ENCODE measurements around the gene TRIM33. TPM values are rescaled to one million over a fixed set of nuclear protein-coding genes. Genes with fewer than 3 reads are reported as not detected.

TRIM33 gene
- total RNA-seq, 4 donors from 2014 or later, result 35.0 to 100 (median 47.7) TPM

DNA sequence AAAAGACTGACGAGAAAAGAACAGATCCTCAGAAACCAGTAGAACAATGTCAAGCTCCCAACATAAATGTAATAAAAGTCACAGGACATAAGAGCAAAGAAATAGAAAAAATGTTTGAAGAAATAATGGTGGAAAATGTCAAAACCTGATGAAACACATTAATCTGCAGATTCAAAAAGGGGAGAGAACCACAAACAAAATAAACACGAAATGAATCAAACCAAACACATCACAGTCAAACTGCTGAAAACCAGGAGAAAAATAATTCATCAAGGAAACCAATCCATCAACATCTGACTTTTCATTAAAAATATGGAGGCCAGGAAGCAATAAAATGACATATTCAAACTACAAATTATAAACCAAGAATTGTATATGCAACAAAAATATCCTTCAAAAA is 31.9 kb downstream of the TRIM33 start:
- Histone ChIP-seq H3K4me1 (peaks cover 7% of the 10 kb centered on the region), H3K4me3 (no peak overlapping the region), H3K9me3 (no peaks in the 10 kb centered on the region), H3K27me3 (no peaks in the 10 kb centered on the region), H3K27ac (no peak overlapping the region), H3K36me3 (no peaks in the 10 kb centered on the region)
- TF ChIP-seq EP300 (IDR thresholded peaks at IDR 0.05), result no peak
- no peak for TF ChIP-seq POLR2AphosphoS5 (IDR thresholded peaks at IDR 0.05)
- TF ChIP-seq, protein P1, sequence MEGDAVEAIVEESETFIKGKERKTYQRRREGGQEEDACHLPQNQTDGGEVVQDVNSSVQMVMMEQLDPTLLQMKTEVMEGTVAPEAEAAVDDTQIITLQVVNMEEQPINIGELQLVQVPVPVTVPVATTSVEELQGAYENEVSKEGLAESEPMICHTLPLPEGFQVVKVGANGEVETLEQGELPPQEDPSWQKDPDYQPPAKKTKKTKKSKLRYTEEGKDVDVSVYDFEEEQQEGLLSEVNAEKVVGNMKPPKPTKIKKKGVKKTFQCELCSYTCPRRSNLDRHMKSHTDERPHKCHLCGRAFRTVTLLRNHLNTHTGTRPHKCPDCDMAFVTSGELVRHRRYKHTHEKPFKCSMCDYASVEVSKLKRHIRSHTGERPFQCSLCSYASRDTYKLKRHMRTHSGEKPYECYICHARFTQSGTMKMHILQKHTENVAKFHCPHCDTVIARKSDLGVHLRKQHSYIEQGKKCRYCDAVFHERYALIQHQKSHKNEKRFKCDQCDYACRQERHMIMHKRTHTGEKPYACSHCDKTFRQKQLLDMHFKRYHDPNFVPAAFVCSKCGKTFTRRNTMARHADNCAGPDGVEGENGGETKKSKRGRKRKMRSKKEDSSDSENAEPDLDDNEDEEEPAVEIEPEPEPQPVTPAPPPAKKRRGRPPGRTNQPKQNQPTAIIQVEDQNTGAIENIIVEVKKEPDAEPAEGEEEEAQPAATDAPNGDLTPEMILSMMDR (IDR thresholded peaks at IDR 0.05), result no peak
- no peak for TF ChIP-seq POLR2A (IDR thresholded peaks at IDR 0.05)
- WGBS, result 91% methylated on average over 2 of the region's 2 CpGs
- DNase-seq (ENCODE audit: low spot score in 2 of 2), result no peak

DNA sequence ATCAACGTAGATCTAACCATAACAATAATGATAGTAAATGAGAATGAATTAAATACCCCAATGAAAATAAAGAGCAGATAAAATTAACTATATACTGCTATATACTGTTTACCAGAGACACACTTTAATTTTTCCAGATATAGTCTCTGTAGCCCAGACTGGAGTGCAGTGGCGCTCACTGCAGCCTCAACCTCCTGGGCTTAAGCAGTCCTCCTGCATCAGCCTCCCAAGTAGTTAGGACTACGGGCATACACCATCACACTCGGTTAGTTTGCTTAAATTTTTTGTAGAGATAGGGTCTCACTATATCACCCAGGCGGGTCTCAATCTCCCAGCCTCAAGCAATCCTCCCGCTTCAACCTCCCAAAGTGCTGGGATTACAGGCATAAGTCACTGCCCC is 37.2 kb downstream of the TRIM33 start:
- H3K4me3 ChIP-seq, result no peak overlapping the region
- no peak overlapping the region for H3K27ac ChIP-seq

DNA sequence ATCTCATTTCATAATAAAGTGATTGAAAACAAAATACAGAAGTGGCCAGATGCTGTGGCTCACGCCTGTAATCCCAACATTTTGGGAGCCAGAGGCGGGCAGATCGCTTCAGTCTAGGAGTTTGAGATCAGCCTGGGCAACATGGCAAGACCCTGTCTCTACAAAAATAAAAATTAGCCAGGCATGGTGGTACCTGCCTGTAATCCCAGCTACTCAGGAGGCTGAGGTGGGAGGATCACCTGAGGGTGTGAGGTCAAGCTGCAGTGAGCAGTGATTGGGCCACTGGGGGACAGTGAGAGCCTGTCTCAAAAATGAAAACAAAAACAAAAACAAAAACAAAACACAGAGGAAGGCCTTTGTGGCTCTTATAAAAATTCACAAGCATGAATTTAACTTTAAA is 38.6 kb downstream of the TRIM33 start:
- Histone ChIP-seq H3K27me3 (no peaks in the 10 kb centered on the region), H3K4me3 (no peak overlapping the region), H3K4me1 (peaks cover 30% of the 10 kb centered on the region), H3K27ac (no peak overlapping the region), H3K9me3 (no peaks in the 10 kb centered on the region), H3K36me3 (peaks cover 4% of the 10 kb centered on the region)
- TF ChIP-seq EP300 (IDR thresholded peaks at IDR 0.05), result no peak
- TF ChIP-seq POLR2A (IDR thresholded peaks at IDR 0.05), result no peak
- TF ChIP-seq, protein P1 (IDR thresholded peaks at IDR 0.05), result no peak
- no peak for TF ChIP-seq POLR2AphosphoS5 (IDR thresholded peaks at IDR 0.05)
- no peak for DNase-seq (ENCODE audit: low spot score in 2 of 2)
- WGBS, result 91% methylated on average over 3 of the region's 3 CpGs

More for the DNA sequence above, 37.2 kb downstream of the TRIM33 start:
- no peaks in the 10 kb centered on the region for H3K27me3 ChIP-seq
- H3K36me3 ChIP-seq, result peaks cover 4% of the 10 kb centered on the region
- H3K4me1 ChIP-seq, result peaks cover 17% of the 10 kb centered on the region
- H3K9me3 ChIP-seq, result no peaks in the 10 kb centered on the region
- DNase-seq (ENCODE audit: low spot score in 2 of 2), result no peak
- TF ChIP-seq POLR2A (IDR thresholded peaks at IDR 0.05) (no peak), EP300 (IDR thresholded peaks at IDR 0.05) (no peak)
- TF ChIP-seq, protein P1 (IDR thresholded peaks at IDR 0.05), result no peak
- 95% methylated on average over 6 of the region's 6 CpGs for WGBS

DNA sequence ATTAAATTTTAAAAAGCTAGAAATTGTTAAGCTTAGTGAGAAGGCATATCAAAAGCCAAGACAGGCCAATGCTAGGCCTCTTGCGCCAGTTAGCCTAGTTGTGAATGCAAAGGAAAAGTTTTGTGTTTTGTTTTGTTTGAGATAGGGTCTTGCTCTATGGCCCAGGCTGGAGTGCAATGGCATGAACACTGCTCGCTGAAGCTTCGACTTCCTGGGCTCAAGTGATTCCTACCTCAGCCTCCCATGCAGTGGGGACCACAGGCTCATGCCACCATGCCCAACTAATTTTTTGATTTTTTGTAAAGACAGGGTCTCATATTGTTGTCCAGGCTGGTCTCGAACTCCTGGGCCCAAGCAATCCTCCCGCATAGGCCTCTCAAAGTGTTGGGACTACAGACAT is 40.3 kb downstream of the TRIM33 start:
- no peaks in the 10 kb centered on the region for H3K27me3 ChIP-seq
- TF ChIP-seq POLR2A (IDR thresholded peaks at IDR 0.05) (no peak), EP300 (IDR thresholded peaks at IDR 0.05) (no peak), POLR2AphosphoS5 (IDR thresholded peaks at IDR 0.05) (no peak)
- TF ChIP-seq, protein P1 (IDR thresholded peaks at IDR 0.05), result no peak
- H3K4me3 ChIP-seq, result no peak overlapping the region
- DNase-seq (ENCODE audit: low spot score in 2 of 2), result no peak
- WGBS, result 79% methylated on average over 5 of the region's 5 CpGs
- no peak overlapping the region for H3K27ac ChIP-seq
- peaks cover 4% of the 10 kb centered on the region for H3K36me3 ChIP-seq
- no peaks in the 10 kb centered on the region for H3K9me3 ChIP-seq
- peaks cover 32% of the 10 kb centered on the region for H3K4me1 ChIP-seq

DNA sequence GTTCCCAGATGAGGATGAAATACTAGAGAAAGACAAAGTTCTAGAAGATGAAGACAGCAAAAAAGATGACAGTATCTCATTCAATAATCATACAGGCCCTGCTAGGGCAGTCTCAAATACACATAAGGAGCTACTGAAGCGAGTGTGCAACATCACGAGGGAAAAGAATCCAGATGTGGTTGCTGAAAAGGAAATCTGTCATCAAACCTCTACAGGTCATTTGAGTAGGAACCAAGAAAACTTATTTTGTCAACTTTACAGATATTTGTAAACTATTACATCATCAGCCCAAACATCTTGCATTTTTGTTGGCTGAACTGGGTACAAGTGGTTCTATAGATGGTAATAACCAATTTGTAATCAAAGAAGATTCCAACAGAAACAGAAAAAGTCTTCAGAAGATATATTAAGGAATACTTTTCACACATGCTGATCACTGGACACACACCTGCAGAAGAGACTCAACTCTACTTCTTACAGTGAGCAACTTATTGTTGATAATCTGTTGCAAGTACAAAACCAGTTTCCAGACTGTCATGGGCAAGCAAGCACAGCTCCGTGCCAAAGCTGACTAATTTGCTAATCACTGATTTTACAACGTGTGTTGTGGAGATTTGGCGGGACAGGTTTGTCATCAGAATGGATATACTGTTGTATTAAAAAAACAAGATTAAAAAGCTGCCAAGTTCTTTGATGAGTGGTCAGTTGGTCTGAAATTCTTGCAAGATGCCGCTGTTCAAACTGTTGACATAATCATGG is 42.1 kb downstream of the TRIM33 start:
- DNase-seq (ENCODE audit: low spot score in 2 of 2), result no peak
- H3K36me3 ChIP-seq, result peaks cover 4% of the 10 kb centered on the region
- H3K4me1 ChIP-seq, result peaks cover 32% of the 10 kb centered on the region
- WGBS, result 64% methylated on average over 6 of the region's 6 CpGs
- H3K4me3 ChIP-seq, result no peak overlapping the region
- no peaks in the 10 kb centered on the region for H3K27me3 ChIP-seq
- no peaks in the 10 kb centered on the region for H3K9me3 ChIP-seq
- H3K27ac ChIP-seq, result no peak overlapping the region
- TF ChIP-seq EP300 (IDR thresholded peaks at IDR 0.05), result no peak
- no peak for TF ChIP-seq POLR2A (IDR thresholded peaks at IDR 0.05)
- TF ChIP-seq POLR2AphosphoS5 (IDR thresholded peaks at IDR 0.05), result no peak
- TF ChIP-seq, protein P1 (IDR thresholded peaks at IDR 0.05), result no peak

Measured in suprapubic skin (tissue), 4 donors.